GM23338 (cell line): ENCODE data around the gene FMC1. TPM values are rescaled to one million over a fixed set of nuclear protein-coding genes. Genes with fewer than 3 reads are reported as not detected.

Experiments
- ATAC-seq: fragments of 200-7000 bp; cut with Tn5 transposase; 3 replicates; pipeline ENCODE4 v1.9.1; 2020
- DNase-seq: peaks from one replicate; pipeline ENCODE4 v3.0.0-alpha.2; 2015; ENCODE audit warnings: low spot score
- H2AFZ ChIP-seq: fragments of 200-600 bp; sonication (generic); 2 replicates; pipeline ENCODE4 v1.8.0; 2016; ENCODE audit warnings: antibody characterized with exemption, mild to moderate bottlenecking, moderate library complexity
- H3F3A ChIP-seq: fragments of 200-600 bp; sonication (generic); replicated peaks from 2 replicates; pipeline ENCODE4 v1.8.0; 2017; ENCODE audit warnings: antibody characterized with exemption, mixed run types, low read depth
- H3K27ac ChIP-seq: fragments of 200-600 bp; sonication (generic); 2 replicates; pipeline ENCODE4 v1.6.1; 2016; ENCODE audit warnings: low read depth
- H3K27me3 ChIP-seq: fragments of 200-600 bp; sonication (generic); 2 replicates; pipeline ENCODE4 v1.8.0; 2016; ENCODE audit warnings: mild to moderate bottlenecking, mixed run types, moderate library complexity; ENCODE audit not compliant: insufficient read depth
- H3K36me3 ChIP-seq: fragments of 200-600 bp; sonication (generic); 2 replicates; pipeline ENCODE4 v1.8.0; 2016; ENCODE audit warnings: mild to moderate bottlenecking; ENCODE audit not compliant: insufficient read depth
- H3K4me1 ChIP-seq: fragments of 200-600 bp; sonication (generic); 2 replicates; pipeline ENCODE4 v1.8.0; 2016; ENCODE audit warnings: mild to moderate bottlenecking, moderate library complexity; ENCODE audit not compliant: insufficient read depth
- H3K4me2 ChIP-seq: fragments of 200-600 bp; sonication (generic); 2 replicates; pipeline ENCODE4 v1.7.1; 2017; ENCODE audit warnings: mixed run types
- H3K4me3 ChIP-seq: fragments of 200-600 bp; sonication (generic); 2 replicates; pipeline ENCODE4 v1.6.1; 2016; ENCODE audit warnings: mixed run types
- H3K79me2 ChIP-seq: fragments of 200-600 bp; sonication (generic); replicated peaks from 2 replicates; pipeline ENCODE4 v1.8.0; 2017; ENCODE audit warnings: mild to moderate bottlenecking; ENCODE audit not compliant: insufficient read depth
- H3K9me2 ChIP-seq: fragments of 200-600 bp; sonication (generic); 2 replicates; pipeline ENCODE4 v1.8.0; 2017; ENCODE audit not compliant: insufficient read depth
- H4K20me1 ChIP-seq: fragments of 200-600 bp; sonication (generic); replicated peaks from 2 replicates; pipeline ENCODE4 v1.8.0; 2017; ENCODE audit warnings: mild to moderate bottlenecking; ENCODE audit not compliant: insufficient read depth
- H3K27ac Mint-ChIP-seq: 2 replicates; pipeline ENCODE4 v1.8.0; 2020; ENCODE audit warnings: inconsistent platforms, mild to moderate bottlenecking, moderate library complexity, mixed read lengths
- H3K27me3 Mint-ChIP-seq: 3 replicates; pipeline ENCODE4 v1.8.0; 2022; ENCODE audit warnings: low read depth, mild to moderate bottlenecking, moderate library complexity, mixed read lengths, inconsistent platforms; ENCODE audit not compliant: insufficient read depth, poor library complexity
- H3K36me3 Mint-ChIP-seq: 3 replicates; pipeline ENCODE4 v1.8.0; 2021; ENCODE audit warnings: low read depth, mild to moderate bottlenecking, inconsistent platforms, moderate library complexity, mixed read lengths
- H3K4me1 Mint-ChIP-seq: 3 replicates; pipeline ENCODE4 v1.8.0; 2020; ENCODE audit warnings: mild to moderate bottlenecking, inconsistent platforms, mixed read lengths
- H3K4me3 Mint-ChIP-seq: 3 replicates; pipeline ENCODE4 v1.8.0; 2021; ENCODE audit warnings: moderate library complexity, mild to moderate bottlenecking, inconsistent platforms, mixed read lengths
- H3K9me3 Mint-ChIP-seq: 3 replicates; pipeline ENCODE4 v1.8.0; 2020; ENCODE audit warnings: moderate library complexity, mild to moderate bottlenecking, inconsistent platforms, mixed read lengths
- CREB1 ChIP-seq: fragments of 250-450 bp; sonication (Bioruptor Pico); IDR thresholded peaks from 2 replicates; pipeline ENCODE4 v1.5.0; 2020; ENCODE audit warnings: low read depth, mild to moderate bottlenecking, moderate library complexity
- CTCF ChIP-seq, 2 experiments: fragments of 200-600 bp in 1 of 2; sonication (generic) in 1 of 2; conservative IDR thresholded peaks; 2 replicates each; pipeline versions ENCODE4 v1.5.1 to v1.6.1; 2016 to 2017; ENCODE audit warnings: antibody characterized with exemption in 2 of 2, low read depth in 2 of 2, mild to moderate bottlenecking in 2 of 2, moderate library complexity in 1 of 2
- ETS1 ChIP-seq: IDR thresholded peaks from 2 replicates; pipeline ENCODE4 v1.6.1; 2016; ENCODE audit warnings: antibody characterized with exemption
- EZH2 ChIP-seq: fragments of 200-600 bp; sonication (generic); IDR thresholded peaks from one replicate; pipeline ENCODE4 v1.8.0; 2017; ENCODE audit warnings: antibody characterized with exemption, mild to moderate bottlenecking, low read depth; ENCODE audit not compliant: unreplicated experiment
- EZH2phosphoT487 ChIP-seq: fragments of 200-600 bp; sonication (generic); IDR thresholded peaks from one replicate; pipeline ENCODE4 v1.8.1; 2018; ENCODE audit warnings: antibody characterized with exemption; ENCODE audit not compliant: unreplicated experiment
- JUNB ChIP-seq: IDR thresholded peaks from one replicate; pipeline ENCODE4 v1.6.1; 2016; ENCODE audit warnings: antibody characterized with exemption; ENCODE audit not compliant: unreplicated experiment
- NANOG ChIP-seq: IDR thresholded peaks from 2 replicates; pipeline ENCODE4 v1.6.1; 2016; ENCODE audit warnings: antibody characterized with exemption, borderline replicate concordance
- POLR2AphosphoS5 ChIP-seq: IDR thresholded peaks from 2 replicates; pipeline ENCODE4 v1.6.1; 2016; ENCODE audit warnings: antibody characterized with exemption, low read depth
- STAT1 ChIP-seq: IDR thresholded peaks from one replicate; pipeline ENCODE4 v1.6.1; 2016; ENCODE audit warnings: antibody characterized with exemption; ENCODE audit not compliant: unreplicated experiment
- ZNF114 ChIP-seq: fragments of 250-450 bp; sonication (Bioruptor Pico); IDR thresholded peaks from 2 replicates; pipeline ENCODE4 v1.5.0; 2020; ENCODE audit warnings: mild to moderate bottlenecking, moderate library complexity
- ZNF331 ChIP-seq: fragments of 250-450 bp; sonication (Bioruptor Pico); IDR thresholded peaks from 2 replicates; pipeline ENCODE4 v1.5.0; 2020; ENCODE audit warnings: low read depth, mild to moderate bottlenecking, moderate library complexity
- ZNF462 ChIP-seq: fragments of 250-450 bp; sonication (Bioruptor Pico); IDR thresholded peaks from 2 replicates; pipeline ENCODE4 v1.5.0; 2020; ENCODE audit warnings: mild to moderate bottlenecking, moderate library complexity
- polyA plus RNA-seq: library from polyadenylated mRNA; unstranded; fragments of >200 nt; fragmentation: Nextera tagmentation; extraction: Ambion mirVana; gene quantifications from 2 replicates; pipeline ENCODE4 v1.2.1, GENCODE V29; 2016
- total RNA-seq: library from RNA; depleted of rRNA; stranded (reverse); fragments of >200 nt; shearing (Covaris generic); gene quantifications from 2 replicates; pipeline ENCODE4 v1.2.3, GENCODE V29; 2014
- TF ChIP-seq, protein P1 (sequence below): IDR thresholded peaks from one replicate; pipeline ENCODE4 v1.6.1; 2018; ENCODE audit warnings: antibody characterized with exemption; ENCODE audit not compliant: unreplicated experiment

Gene FMC1
- total and polyA plus RNA-seq, 2 experiments from 2014 or later, result 4.8 to 70.5 TPM

- Histone ChIP-seq H3K9me2 (no peaks in the 10 kb centered on the region), H3K79me2 (peaks cover 98% of the 10 kb centered on the region), H3K27ac (no peak overlapping the region), H4K20me1 (peaks cover 38% of the 10 kb centered on the region), H3K4me3 (no peak overlapping the region), H2AFZ (no peak overlapping the region), H3K27me3 (no peaks in the 10 kb centered on the region), H3K4me2 (no peak overlapping the region), H3F3A (no peaks in the 10 kb centered on the region), H3K36me3 (no peaks in the 10 kb centered on the region), H3K4me1 (peaks cover 34% of the 10 kb centered on the region)
- Mint-ChIP-seq H3K4me3 (no peak overlapping the region), H3K9me3 (no peaks in the 10 kb centered on the region), H3K36me3 (peaks cover 23% of the 10 kb centered on the region), H3K27me3 (peaks cover 5% of the 10 kb centered on the region), H3K27ac (no peak overlapping the region), H3K4me1 (peaks cover 41% of the 10 kb centered on the region)
- no peak for TF ChIP-seq ETS1
- TF ChIP-seq STAT1, result no peak
- TF ChIP-seq, protein P1, sequence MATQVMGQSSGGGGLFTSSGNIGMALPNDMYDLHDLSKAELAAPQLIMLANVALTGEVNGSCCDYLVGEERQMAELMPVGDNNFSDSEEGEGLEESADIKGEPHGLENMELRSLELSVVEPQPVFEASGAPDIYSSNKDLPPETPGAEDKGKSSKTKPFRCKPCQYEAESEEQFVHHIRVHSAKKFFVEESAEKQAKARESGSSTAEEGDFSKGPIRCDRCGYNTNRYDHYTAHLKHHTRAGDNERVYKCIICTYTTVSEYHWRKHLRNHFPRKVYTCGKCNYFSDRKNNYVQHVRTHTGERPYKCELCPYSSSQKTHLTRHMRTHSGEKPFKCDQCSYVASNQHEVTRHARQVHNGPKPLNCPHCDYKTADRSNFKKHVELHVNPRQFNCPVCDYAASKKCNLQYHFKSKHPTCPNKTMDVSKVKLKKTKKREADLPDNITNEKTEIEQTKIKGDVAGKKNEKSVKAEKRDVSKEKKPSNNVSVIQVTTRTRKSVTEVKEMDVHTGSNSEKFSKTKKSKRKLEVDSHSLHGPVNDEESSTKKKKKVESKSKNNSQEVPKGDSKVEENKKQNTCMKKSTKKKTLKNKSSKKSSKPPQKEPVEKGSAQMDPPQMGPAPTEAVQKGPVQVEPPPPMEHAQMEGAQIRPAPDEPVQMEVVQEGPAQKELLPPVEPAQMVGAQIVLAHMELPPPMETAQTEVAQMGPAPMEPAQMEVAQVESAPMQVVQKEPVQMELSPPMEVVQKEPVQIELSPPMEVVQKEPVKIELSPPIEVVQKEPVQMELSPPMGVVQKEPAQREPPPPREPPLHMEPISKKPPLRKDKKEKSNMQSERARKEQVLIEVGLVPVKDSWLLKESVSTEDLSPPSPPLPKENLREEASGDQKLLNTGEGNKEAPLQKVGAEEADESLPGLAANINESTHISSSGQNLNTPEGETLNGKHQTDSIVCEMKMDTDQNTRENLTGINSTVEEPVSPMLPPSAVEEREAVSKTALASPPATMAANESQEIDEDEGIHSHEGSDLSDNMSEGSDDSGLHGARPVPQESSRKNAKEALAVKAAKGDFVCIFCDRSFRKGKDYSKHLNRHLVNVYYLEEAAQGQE, result no peak
- no peak for TF ChIP-seq JUNB
- TF ChIP-seq NANOG, result no peak
- no peak for TF ChIP-seq EZH2phosphoT487
- no peak for TF ChIP-seq CTCF (conservative IDR thresholded peaks at IDR 0.05; ENCODE audit: low read depth in 2 of 2)
- TF ChIP-seq EZH2, result no peak
- no peak for TF ChIP-seq ZNF114 (CRISPR knock-in tag)
- no peak for TF ChIP-seq ZNF331 (CRISPR knock-in tag)
- no peak for TF ChIP-seq CREB1 (CRISPR knock-in tag)
- TF ChIP-seq ZNF462, result no peak
- TF ChIP-seq POLR2AphosphoS5, result no peak
- ATAC-seq (no peak), DNase-seq (no peak)
These were observed 24.2 kb downstream of the FMC1 start for GRCh38 chr7:139365336-139365735.
